ENCODE data around the gene WAPL. TPM values are rescaled to one million over a fixed set of nuclear protein-coding genes. Genes with fewer than 3 reads are reported as not detected.

WAPL gene
- total and polyA plus RNA-seq, 8 donors, result 7.1 to 22.0 (median 12.4) TPM

DNA sequence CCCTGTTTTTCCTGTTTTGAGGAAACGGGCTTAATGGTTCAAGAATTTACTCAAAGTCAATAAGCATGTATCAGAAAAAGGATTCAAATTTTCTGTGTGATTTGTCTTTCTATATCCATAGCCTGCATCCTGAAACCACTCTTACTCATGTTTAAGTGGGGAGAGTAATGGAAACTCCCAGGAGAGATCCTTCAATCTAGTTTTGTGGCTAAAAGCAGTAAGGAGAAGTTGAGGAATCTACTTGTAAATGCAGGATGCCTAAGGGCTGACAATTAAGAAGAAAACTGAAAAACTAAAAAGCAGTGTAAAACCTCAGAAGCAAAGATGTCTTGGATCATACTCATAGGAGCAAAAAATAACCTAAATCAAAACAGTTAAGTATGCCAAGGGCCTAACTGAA lies 86.9 kb downstream of the WAPL start:
- Histone ChIP-seq H3K27me3 (no peaks in the 10 kb centered on the region), H3K4me3 (no peak overlapping the region), H3K36me3 (peaks cover 0 to 4% (median 0%) of the 10 kb centered on the region in 3 donors), H3K4me1 (peaks cover 13 to 42% (median 40%) of the 10 kb centered on the region in 3 donors), H3K9me3 (no peaks in the 10 kb centered on the region), H3K27ac (no peak overlapping the region)
- intact Hi-C loops (cut with DNase I), result no loop called here
- 74 to 80% methylated on average over 1 of the region's 1 CpG for WGBS, 2 donors
- no peak for ATAC-seq
- FAIRE-seq, result no peak
- no peak for DNase-seq
- TF ChIP-seq, protein P1, sequence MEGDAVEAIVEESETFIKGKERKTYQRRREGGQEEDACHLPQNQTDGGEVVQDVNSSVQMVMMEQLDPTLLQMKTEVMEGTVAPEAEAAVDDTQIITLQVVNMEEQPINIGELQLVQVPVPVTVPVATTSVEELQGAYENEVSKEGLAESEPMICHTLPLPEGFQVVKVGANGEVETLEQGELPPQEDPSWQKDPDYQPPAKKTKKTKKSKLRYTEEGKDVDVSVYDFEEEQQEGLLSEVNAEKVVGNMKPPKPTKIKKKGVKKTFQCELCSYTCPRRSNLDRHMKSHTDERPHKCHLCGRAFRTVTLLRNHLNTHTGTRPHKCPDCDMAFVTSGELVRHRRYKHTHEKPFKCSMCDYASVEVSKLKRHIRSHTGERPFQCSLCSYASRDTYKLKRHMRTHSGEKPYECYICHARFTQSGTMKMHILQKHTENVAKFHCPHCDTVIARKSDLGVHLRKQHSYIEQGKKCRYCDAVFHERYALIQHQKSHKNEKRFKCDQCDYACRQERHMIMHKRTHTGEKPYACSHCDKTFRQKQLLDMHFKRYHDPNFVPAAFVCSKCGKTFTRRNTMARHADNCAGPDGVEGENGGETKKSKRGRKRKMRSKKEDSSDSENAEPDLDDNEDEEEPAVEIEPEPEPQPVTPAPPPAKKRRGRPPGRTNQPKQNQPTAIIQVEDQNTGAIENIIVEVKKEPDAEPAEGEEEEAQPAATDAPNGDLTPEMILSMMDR (IDR thresholded peaks at IDR 0.05), result no peak

DNA sequence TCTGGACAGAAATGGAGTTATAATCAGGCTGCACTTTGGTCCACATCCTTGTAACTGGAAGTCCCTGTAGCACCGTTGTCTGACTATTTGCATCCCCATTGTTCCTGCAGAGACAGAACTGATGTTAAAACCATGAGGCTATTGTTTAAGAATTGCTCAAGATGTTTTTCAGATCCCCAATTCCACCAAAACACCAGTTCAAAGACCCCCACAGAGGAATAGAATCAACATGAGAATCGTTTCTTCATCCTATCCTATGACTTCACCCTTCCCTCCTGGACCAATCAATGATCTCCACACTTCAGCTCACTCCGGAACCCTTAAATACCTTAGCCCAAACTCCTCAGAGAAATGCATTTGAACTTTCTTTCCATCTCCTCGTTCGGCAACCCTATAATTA lies 97.9 kb downstream of the WAPL start:
- no peak for FAIRE-seq
- Histone ChIP-seq H3K4me1 (no peaks in the 10 kb centered on the region), H3K36me3 (no peaks in the 10 kb centered on the region), H3K27ac (no peak overlapping the region), H3K4me3 (no peak overlapping the region), H3K27me3 (no peaks in the 10 kb centered on the region), H3K9me3 (no peaks in the 10 kb centered on the region)
- ATAC-seq, result no peak
- TF ChIP-seq, protein P1 (IDR thresholded peaks at IDR 0.05), result no peak
- no peak for DNase-seq
- intact Hi-C loops (cut with DNase I), result no loop called here
- 72 to 84% methylated on average over 5 of the region's 5 CpGs for WGBS, 2 donors

DNA sequence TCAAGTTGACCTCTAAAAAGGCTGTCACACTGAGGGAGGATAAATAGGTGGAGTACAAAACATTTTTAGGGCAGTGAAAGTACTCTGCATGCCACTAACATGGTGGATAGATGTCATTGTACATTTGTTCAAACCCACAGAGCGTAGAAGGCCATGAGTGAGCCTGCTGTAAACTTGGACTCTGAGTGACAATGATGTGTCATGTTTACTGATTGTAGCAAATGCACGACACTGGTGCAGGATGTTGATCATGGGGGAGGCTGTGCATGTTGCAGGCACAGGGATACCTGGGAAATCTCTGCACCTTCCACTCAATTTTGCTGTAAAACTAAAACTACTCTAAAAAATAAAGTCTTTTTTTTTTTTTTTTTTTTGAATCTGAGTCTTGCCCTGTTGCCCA lies 102.5 kb downstream of the WAPL start:
- ATAC-seq, result no peak
- FAIRE-seq, result no peak
- Histone ChIP-seq H3K27me3 (no peaks in the 10 kb centered on the region), H3K36me3 (no peaks in the 10 kb centered on the region), H3K4me3 (no peak overlapping the region), H3K4me1 (peaks cover 0 to 9% (median 4%) of the 10 kb centered on the region in 3 donors), H3K9me3 (no peaks in the 10 kb centered on the region), H3K27ac (no peak overlapping the region)
- TF ChIP-seq, protein P1 (IDR thresholded peaks at IDR 0.05), result no peak
- 66 to 90% methylated on average over 2 of the region's 2 CpGs for WGBS, 2 donors
- intact Hi-C loops (cut with DNase I), result no loop called here
- no peak for DNase-seq

DNA sequence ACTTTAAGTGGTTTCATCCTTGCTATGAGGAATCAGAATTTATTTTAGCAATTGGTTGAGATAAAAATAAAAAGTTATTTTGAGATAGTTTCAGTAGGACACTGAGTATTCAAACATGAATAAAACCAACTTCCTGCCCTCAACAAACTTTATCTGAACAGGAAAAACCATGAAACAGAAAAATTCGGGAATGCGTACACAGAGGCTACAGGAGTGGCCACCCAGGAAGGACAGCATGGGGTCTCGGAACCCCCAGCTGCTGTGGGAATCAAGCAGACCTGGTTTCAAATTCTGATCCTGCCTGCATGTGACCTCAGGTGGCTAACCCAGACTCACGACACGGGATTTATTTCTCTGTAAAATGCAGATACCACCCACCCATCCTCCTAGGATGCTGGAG lies 106.0 kb downstream of the WAPL start:
- Histone ChIP-seq H3K9me3 (no peaks in the 10 kb centered on the region), H3K27me3 (no peaks in the 10 kb centered on the region), H3K36me3 (no peaks in the 10 kb centered on the region), H3K4me1 (peaks cover 0 to 31% (median 9%) of the 10 kb centered on the region in 3 donors), H3K27ac (peak overlapping the region; percentile 16 to 75 (median 52)), H3K4me3 (no peak overlapping the region)
- TF ChIP-seq, protein P1 (IDR thresholded peaks at IDR 0.05), result no peak
- no peak for FAIRE-seq
- 17 to 19% methylated on average over 5 of the region's 5 CpGs for WGBS, 2 donors
- intact Hi-C loops (cut with DNase I), result no loop called here
- peak; percentile 7 to 36 (median 16) for ATAC-seq
- no peak for DNase-seq

DNA sequence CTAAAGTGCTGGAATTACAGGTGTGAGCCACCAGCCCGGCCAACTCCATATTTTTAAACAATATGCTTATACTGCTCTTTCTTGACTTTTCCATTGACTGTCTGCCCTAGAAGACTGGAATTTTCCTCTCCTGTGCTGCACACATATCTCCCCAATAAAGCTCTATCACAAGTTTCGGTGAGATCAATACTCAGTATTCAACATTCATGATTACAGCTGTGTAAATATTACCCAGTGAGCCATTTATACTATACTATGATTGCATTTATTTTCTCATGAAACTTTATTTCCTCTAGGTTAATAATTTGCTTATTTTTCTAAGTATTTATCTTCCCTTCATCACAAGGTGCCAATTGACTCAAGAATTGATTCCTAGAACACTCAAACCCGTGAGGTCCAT lies 106.5 kb downstream of the WAPL start:
- ATAC-seq, result peak; percentile 72 to 87 (median 82)
- no peaks in the 10 kb centered on the region for H3K36me3 ChIP-seq
- WGBS, 2 donors, result 12 to 23% methylated on average over 3 of the region's 3 CpGs
- TF ChIP-seq, protein P1 (IDR thresholded peaks at IDR 0.05), result no peak
- no peak overlapping the region for H3K4me3 ChIP-seq
- FAIRE-seq, result no peak
- H3K27ac ChIP-seq, result peak overlapping the region in 3 of 4 donors; percentile 37 to 75 (median 68)
- peaks cover 0 to 35% (median 9%) of the 10 kb centered on the region in 3 donors for H3K4me1 ChIP-seq
- H3K27me3 ChIP-seq, result no peaks in the 10 kb centered on the region
- intact Hi-C loops (cut with DNase I), result no loop called here
- DNase-seq, result peak in 1 of 6 donors; percentile 36
- H3K9me3 ChIP-seq, result no peaks in the 10 kb centered on the region
